HG03378 (cell line): ENCODE results near the gene ACSBG1.

Source experiments
- ATAC-seq: cut with Tn5 transposase; IDR thresholded peaks from one replicate; pipeline ENCODE4 v1.9.1; 2021; ENCODE audit warnings: mild to moderate bottlenecking, moderate library complexity; ENCODE audit not compliant: unreplicated experiment

ACSBG1 gene

GRCh38 chr15:78204351-78205309 is 29.7 kb downstream of the ACSBG1 start:
- ATAC-seq = no peak

DNA sequence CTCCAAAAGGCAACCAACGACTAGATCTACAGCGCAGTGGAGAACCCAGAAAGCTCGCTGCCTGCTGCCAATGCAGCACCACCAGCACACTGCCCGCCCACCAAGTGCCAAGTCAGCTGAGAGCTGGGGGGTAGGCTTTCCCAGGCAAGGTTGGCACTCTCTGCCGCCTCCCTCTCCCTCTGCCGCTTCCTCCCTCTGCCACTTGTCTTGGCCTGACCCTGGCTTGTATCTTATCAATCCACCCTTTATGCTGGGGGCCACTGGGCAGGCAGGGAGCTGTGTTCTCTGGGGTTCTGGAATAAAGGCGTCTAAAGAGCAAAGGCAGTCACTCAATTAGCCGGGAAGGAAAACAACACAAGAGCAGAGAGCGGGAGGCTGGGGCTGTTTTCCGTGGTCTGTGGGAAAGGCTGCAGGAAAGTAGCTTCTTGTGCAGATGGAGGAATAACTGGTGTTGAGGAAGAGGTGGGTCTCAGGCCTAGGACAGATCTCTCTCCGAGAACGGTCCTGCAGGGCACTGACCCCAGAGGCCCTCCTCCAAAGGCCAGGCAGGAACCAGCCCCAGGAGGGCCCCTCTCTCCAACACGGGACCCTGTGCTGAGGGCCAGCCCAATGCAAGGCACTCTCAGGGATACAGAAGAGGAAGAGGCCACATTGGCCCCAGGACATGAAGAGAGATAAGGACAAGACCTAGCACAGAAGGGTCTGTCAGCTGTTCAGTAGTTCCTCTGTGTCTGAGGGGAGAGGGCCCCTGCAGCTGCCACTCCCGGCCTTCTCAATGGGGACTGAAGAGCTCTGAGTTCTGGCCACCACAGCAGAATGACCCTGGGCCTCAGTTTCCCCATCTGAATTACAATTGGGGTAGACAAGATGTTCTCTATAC is 30.8 kb downstream of the ACSBG1 start:
- ATAC-seq = no peak

DNA sequence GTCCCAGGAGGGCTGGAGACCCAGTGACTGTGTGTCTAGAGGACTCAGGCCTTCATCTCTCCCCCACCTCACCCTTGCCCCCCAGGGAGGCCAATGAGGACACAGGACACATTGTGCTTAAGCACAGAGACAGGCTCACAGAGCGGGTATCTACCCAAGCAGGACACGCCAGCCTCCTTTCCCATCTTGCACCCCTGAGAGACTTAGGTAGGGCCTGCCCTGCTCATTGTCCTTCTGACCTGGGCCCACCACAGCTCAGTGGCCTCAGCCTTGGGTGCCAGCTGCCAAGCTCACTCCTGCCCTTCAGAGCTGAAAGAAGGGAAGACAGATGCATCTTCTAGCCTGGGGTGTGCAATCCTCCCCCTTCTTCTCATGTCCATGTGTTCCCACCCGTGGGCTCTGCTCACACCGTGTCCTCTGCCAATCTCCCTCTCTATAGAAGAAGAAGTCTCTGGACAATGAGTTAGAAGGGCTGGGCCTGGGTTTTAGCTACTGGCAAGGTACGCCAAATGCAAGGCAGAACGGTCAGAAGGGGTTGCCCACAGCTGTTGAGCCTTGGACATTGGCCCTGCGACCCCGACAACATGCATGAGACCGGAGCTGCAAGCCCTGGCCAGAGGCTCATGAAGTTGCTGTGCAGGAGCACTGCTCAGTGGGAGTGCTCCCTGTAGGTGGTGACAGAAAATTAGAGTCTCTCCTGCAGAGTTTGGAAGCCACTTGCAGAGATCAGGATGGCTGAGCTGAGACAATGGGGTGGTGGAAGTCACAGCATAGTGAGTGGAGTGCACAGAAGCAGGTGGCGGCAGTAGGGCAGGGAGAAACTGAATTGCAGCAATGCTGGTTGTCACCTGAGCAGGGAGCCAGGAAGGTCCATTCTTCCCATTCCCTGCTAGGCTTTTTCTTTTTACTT is 32.8 kb downstream of the ACSBG1 start:
- ATAC-seq = no peak

GRCh38 chr15:78200276-78200930 is 34.0 kb downstream of the ACSBG1 start:
- ATAC-seq = no peak

- ATAC-seq = no peak
Observed at GRCh38 chr15:78197632-78198031, 36.7 kb downstream of the ACSBG1 start.

- ATAC-seq = no peak
Observed at GRCh38 chr15:78195735-78196201, 38.6 kb downstream of the ACSBG1 start.

- no peak for ATAC-seq
Observed at GRCh38 chr15:78194568-78194925, 39.8 kb downstream of the ACSBG1 start.

DNA sequence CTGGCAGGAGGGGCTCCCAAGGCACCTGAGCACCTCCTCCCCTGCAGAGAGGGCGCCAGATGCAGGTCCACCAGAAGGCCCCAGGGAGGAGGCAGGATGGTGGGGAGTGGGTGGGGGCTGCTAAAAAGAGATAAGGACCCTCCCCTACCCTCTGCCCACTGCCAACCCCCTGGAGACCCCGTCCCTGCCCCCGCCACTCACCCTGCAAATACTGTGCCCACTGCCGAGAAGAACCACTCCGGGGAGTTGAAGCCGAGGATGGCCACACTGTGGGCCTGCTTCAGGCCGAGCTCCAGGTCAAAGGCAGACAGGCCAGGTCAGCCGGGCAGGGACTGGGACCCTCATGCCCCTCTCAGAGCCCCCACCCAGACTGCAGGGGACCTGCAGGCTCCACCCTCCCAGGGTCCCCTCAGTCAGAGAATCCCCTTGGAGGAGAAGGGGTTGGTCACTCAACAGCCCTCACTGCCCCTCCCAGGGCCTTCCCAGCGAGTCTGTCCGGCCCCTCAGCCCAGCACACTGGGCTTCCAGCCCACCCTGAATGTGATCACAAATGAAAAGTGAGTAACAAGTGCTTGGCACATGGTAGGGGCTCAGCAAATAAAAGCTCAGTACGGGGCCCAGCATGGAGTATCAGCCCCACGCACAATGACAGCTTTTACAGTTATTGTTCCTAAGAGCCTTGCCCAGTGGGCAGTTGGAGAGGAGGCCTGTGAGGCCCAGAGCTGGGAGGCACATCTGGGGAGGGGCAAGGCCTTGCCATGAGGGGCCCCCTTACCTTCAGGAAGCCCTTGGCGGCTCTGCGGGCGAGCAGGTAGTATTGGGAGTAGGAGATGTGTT is 40.4 kb downstream of the ACSBG1 start:
- ATAC-seq = no peak

DNA sequence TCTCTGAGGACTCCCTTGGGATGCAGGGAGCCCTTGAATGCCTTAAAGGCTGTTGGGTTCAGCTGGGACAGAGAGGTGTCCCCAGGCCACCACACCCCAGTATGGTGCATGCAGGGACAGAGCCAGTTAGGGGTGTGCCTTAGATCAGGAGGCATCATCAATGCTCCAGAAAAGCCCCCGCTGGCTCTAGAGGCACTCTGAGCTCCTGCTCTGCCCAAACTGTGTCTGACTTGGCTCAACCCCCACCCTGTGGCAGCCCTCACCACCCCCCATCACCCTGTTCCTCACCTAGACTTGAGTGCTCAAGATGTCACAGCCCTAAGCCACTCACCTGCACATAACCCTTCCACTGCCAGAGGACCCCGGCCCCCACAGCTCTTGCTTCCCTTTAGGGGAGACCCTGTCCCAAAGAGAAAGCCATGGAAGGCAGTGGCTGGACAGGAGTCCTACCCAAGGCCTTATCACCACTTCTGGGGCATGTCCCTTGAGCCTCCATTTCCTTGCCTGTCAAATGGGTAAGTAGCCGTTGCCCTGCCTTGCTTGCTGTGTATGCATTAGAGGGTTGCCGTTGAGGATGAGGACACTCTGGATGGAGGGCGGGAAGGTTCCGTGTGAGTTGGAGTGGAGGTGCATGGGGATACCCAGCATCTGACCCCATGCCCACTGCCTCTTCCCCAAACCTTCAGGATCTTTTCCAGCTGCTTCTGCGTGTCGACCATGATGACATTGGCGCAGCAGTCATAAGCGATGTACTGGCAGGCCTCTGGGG is 41.4 kb downstream of the ACSBG1 start:
- ATAC-seq = no peak

DNA sequence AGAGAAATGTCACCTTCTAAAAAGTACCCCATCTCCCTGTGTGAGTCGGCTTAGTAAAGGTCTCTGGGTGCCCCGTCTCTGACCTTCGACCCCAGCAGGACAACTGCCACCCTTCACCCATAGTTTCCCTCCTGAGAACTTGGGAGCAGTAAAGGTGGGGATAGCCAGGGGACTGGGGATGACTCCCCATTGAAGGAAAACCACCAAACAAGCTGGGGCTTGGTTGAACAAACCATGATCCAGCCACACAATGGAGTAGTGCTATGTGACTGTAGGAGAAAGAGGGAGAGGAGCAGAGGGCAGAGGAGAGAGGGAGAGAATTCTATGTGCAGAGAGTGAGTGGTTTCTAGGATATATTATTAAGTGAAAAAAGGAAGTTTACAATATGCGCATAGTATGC is 51.5 kb downstream of the ACSBG1 start:
- ATAC-seq = no peak

- ATAC-seq = no peak
Observed at GRCh38 chr15:78182336-78182700, 52.0 kb downstream of the ACSBG1 start.

DNA sequence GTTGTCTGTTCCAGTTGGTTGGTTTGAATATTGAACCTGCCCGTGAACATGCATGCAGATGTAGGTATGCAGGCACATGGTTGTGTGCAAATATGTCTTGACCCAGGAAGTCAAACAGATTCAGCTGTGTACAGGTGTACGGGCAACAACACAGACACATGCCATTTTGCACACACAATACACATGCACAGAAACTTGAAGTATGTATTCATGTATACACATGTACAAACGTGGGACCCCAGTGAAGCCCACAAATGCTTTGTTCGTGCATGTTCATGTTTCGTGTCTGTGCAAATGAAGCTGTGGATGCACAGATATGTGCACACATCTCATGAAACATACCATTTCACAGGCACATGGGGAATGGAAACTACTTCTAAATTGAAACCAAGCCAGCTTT is 54.5 kb downstream of the ACSBG1 start:
- ATAC-seq = no peak

GRCh38 chr15:78179286-78179840 is 55.0 kb downstream of the ACSBG1 start:
- no peak for ATAC-seq

DNA sequence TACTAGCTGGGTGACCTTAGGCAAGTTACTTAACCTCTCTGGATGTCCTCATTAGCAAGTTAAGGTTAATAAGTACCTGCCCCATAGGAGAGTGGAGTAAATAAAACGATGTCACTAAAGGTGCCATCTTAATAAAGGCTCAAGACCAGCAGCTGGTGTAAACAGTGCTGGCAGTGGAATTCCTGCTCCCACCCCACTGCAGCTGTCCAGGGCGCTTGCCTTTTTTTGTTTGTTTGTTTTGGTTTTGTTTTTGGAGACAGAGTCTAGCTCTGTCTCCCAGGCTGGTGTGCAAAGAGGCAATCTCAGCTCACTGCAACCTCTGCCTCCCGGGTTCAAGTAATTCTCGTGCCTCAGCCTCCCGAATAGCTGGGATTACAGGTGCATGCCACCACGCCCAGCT is 56.3 kb downstream of the ACSBG1 start:
- no peak for ATAC-seq

- ATAC-seq = no peak
Observed at GRCh38 chr15:78177447-78177873, 56.9 kb downstream of the ACSBG1 start.

DNA sequence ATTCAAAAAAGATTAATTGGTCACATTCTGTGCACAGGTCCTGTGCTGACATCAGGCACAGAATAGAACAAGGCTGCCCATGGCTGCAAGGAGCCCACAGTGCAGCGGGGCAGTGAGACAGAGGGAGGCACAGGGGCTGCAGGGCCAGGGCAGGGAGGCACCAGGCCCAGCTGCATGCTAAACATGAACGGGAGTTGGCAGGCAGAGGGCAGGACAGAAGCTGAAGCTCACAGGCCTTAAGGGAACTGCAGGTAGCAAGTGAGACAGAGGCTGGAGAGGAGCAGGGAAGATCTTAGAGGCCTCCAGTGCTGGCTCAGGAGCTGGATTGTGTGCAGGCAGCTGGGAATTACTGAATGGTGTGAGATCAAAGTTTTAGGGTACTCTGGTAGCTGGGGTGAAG is 59.0 kb downstream of the ACSBG1 start:
- ATAC-seq = no peak

GRCh38 chr15:78174401-78174800 is 60.0 kb downstream of the ACSBG1 start:
- no peak for ATAC-seq

DNA sequence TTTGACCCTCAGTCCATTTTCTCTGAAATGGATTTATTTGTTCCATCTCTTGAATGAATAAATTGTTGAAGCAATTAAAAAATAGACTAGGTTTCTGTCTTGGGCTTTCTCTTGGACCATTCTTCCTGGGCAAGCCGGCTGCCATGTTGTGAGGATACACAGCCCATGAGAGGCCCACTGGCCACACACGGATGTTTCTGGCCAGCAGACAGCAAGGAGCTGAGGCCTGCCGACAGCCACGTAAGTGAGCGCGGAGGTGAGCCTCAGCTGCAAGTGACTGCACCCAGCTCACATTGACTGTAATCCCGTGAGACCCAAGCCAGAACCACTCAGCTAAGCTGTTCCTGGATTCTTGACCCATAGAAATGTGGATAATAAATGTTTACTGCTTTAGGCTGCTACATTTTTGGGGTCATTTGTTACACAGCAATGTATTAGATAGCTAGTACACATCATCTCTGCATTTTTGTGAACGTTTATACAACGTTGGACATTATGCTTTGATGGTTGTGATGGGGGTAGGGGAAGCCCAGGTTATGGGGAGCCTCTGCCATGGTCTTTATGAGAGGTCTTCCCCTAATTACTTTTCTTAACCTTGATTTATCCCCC is 62.4 kb downstream of the ACSBG1 start:
- ATAC-seq = no peak
